ENCODE data around the gene DCTN2. TPM values are rescaled to one million over a fixed set of nuclear protein-coding genes. Genes with fewer than 3 reads are reported as not detected.
"Not testable (repeated sequence)": the region's sequence is repeated elsewhere in the genome, so short reads cannot be mapped to it uniquely, and the experiment has no call there.

DCTN2 gene
- total RNA-seq, 1 donor from 2014 or later: 95.0 TPM

DNA sequence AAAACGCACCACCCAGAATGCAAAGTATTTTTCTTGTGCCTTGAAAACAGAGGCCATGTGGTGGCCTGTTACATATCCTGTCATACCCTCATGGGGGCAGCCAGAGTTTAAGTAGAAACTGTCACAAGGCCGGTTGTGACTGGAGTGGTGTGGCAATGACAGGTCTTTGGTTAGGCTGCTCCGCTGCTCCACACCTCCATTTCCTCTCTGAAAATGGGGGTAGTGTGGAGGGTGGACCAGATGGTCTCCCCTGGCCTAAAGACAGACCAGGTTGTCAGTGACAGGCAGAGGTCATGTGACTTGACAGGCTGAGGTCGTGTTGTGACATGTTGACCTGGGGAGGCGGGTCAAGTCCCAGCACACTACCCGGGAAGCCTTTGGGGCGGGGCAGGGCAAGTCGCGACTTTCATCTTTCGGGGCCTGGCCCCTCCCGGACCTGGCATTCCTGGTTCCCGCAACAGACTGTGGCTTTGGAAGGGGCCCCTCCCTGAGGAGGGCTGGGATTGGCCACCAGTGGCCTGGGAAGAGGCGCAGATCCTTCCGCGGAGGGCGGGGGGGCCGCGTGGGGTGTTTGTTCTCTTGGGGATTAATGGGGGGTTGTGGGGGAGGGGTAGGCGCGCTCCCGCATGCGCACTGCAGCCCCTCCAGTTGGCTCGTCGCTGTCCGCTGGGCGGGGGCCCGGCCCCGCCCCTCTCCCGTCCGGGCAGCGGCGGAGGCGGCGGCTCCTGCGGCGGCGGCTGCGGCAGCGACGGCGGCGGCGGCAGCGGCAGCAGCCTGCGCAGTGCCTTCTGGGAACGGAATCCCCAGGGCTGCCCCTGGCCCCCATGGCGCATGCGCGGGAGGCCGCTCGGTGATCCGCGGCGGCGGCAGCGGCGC is 24.7 kb downstream of the DCTN2 start, which contains the start of gene MBD6:
TSS of gene MBD6 (plus strand) at position 814 of the 876 bp plus-strand sequence. CDS start 1,480 bp downstream, outside the sequence.
- DNase-seq (peak; percentile 95), ATAC-seq (ENCODE audit: poor library complexity) (peak; percentile 57)
- intact Hi-C loops (cut with DNase I): no loop called here

DNA sequence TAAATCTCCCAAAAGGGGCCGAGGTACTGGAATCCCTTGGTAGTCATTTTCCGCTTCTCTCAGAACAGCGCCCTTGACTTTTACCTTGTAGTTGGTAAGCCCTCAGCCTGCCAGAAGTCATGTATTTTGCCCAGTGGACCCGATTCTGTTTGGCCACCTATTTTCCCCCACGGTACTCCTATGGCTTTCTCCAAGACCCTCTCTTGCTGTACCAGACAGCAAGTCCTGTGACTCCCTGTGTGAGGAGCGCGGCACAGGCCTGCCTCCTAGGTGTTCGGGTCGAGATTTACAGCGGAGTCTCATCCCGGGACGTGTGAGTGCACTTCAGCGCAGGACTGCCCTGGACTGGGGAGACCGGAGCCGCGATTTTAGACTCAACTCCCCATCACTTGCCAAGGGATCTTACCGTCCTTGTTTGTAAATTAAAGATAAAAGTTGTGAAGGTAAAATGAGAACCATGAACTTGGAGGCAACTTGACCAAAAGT is 25.4 kb downstream of the DCTN2 start:
- DNase-seq: peak; percentile 58
- intact Hi-C loops (cut with DNase I): no loop called here

DNA sequence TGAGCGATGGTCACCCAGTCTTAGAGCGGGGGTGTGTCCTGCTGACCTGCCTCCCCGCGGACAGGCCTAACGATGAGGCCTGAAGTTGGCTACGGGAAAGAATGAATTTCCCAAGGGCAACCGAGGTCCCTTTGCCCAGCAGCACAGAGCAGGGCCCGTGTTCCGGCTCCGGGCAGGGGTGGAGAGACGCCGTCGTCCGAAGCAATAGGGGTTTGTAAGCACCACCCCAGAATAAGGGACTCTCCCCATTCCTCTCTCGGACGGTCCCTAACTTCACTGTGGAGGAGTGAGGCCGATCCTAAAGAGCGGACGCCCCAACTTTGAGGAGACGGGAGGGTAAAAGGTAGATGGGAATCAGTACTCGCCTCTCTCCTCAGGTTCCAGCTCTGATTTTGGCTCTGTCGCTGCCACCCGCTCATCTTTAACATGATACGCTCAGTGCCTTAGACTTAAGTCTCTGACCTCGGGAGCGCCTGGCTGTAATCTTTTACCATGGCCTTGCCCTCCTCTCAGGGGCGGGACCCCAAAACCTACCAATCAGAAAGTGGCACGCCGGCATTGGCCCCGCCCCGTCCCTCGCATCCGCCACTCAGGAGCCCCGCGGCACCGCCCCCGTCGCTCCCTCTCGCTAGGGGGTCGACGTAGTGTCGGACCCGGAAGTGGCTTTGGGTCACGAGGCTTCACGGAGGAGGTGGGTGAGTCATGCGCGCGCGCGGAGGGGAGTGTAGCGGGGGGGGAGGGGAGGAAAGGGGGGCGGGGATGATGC is 26.8 kb downstream of the DCTN2 start, which contains the start of gene DDIT3:
TSS of gene DDIT3 (minus strand) at position 462 of the 766 bp plus-strand sequence. CDS start 3,108 bp downstream, outside the sequence.
- intact Hi-C loops (cut with DNase I): no loop called here
- peak; percentile 84 for ATAC-seq (ENCODE audit: poor library complexity)
- DNase-seq: peak; percentile 100

More for the DNA sequence above, 25.4 kb downstream of the DCTN2 start:
- ATAC-seq (ENCODE audit: poor library complexity): no peak

DNA sequence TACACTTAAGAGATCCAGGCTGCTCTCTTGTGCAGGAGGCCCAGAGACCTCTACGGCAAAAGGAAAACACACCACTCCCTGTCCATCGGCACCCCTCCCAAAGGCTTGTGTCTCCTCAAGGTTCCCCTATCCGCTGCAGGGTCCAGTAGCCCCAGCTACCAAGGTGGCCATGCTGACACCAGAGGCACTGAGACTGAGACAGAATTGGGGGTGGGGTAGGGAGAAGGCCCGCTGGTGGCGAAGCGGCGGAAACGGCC is 27.3 kb downstream of the DCTN2 start:
- DNase-seq: no peak
- intact Hi-C loops (cut with DNase I): no loop called here
- no peak for ATAC-seq (ENCODE audit: poor library complexity)

DNA sequence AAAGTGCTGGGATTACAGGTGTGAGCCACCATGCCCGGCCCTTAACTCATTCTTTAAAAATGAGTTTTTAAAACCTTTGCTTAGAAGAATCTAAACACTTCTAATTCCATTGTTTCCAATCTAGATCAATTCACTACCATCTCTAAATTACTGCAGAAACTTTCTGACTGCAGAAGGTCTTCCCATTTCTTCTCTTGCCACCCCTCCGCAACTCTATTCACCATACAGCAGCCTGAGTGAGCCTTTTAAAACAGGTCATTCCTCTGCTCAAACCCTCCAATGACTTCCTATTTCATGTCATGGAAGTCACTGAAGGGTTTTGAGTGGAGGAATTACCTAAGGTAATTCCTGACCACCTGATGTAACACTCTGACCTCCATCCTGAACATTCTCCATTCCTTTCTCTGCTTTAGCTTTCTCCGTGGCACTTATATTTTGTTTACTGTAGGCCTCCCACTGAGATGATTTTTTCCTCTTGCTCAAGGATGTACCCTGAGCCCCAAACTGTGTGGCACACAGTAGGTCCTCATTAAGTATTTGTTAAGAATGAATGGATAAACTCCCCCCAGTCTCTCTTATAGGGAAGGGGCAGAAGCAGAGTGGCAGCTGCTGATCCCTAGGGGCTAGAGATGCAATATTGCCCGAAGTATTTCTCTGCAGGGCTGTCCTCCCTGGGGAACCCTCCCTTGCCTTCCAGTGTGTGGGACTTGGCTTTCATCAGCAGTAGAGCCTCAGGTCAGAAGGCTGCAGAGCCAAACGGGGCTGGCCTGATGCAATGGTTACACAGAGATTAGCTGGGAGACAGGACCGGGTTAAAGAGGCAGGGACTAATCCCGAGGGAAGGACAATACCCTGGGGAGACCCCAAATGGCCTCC is 27.8 kb downstream of the DCTN2 start:
- DNase-seq (peak; percentile 64), ATAC-seq (ENCODE audit: poor library complexity) (no peak)
- intact Hi-C loops (cut with DNase I): no loop called here

DNA sequence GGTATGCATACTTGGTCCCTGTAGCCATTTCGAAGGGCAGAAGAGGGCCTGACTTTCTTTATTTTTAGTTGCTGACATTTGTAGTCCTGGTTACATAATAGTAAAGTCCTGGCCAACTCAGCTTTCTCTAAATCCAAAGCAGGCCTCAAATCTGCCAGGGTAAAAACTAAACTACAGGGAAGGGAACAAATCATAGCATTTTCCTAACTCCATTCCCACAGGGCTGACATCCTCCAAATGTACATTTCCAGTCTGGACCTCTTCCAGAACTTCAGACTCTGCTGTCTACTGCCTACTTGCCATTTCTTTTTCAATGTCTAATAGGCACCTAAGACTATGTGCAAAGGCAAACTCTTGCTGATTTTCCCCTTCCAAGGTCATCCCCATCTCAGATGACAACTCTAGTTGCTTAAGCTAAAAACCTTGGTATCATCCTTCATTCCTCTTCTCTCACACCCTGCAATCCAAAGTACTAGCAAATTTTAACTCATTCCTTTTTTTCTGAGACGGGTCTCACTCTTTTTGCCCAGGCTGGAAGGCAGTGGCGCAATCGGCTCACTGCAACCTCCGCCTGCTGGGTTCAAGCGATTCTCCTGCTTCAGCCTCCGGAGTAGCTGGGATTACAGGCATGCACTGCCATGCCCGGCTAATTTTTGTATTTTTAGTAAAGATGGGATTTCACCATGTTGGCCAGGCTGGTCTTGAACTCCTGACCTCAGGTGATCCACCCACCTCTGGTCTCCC is 28.6 kb downstream of the DCTN2 start:
- ATAC-seq (ENCODE audit: poor library complexity): no peak
- intact Hi-C loops (cut with DNase I): no loop called here
- no peak for DNase-seq

DNA sequence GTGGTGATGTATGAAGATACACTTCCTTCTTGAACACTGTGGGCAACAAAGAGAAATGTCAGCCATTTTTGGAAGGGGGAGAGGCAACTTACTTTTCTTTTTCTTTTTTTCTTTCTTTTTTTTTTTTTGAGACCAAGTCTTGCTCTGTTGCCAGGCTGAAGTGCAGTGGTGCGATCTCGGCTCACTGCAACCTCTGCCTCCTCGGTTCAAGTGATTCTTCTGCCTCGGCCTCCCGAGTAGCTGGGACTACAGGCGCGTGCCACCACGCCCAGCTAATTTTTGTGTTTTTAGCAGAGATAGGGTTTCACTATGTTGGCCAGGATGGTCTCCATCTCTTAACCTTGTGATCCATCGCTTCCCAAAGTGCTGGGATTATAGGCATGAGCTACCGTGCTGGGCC is 29.3 kb downstream of the DCTN2 start:
- intact Hi-C loops (cut with DNase I); DNase-seq; ATAC-seq (ENCODE audit: poor library complexity): not testable (repeated sequence)

DNA sequence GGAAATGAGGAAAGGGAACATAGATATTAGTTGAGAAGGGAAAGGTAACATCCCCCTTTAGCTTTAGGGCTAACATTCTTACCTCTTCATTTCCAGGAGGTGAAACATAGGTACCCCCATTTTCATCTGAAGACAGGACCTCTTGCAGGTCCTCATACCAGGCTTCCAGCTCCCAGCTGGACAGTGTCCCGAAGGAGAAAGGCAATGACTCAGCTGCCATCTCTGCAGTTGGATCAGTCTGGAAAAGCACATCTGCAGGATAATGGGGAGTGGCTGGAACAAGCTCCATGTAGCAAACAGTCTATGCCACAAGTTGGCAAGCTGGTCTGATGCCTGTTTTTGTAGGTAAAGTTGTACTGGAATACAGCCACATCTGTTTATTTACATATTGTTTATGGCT is 29.8 kb downstream of the DCTN2 start:
- no peak for DNase-seq
- ATAC-seq (ENCODE audit: poor library complexity): no peak
- intact Hi-C loops (cut with DNase I): no loop called here

DNA sequence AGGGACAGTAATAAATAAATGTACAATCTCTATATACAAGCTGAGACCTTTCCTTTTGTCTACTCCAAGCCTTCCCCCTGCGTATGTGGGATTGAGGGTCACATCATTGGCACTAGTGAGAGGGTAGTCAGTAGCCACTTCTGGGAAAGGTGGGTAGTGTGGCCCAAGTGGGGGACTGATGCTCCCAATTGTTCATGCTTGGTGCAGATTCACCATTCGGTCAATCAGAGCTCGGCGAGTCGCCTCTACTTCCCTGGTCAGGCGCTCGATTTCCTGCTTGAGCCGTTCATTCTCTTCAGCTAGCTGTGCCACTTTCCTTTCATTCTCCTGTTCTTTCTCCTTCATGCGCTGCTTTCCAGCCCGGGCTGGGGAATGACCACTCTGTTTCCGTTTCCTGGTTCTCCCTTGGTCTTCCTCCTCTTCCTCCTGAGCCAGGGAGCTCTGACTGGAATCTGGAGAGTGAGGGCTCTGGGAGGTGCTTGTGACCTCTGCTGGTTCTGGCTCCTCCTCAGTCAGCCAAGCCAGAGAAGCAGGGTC is 30.3 kb downstream of the DCTN2 start:
- ATAC-seq (ENCODE audit: poor library complexity) (no peak), DNase-seq (no peak)
- intact Hi-C loops (cut with DNase I): no loop called here

DNA sequence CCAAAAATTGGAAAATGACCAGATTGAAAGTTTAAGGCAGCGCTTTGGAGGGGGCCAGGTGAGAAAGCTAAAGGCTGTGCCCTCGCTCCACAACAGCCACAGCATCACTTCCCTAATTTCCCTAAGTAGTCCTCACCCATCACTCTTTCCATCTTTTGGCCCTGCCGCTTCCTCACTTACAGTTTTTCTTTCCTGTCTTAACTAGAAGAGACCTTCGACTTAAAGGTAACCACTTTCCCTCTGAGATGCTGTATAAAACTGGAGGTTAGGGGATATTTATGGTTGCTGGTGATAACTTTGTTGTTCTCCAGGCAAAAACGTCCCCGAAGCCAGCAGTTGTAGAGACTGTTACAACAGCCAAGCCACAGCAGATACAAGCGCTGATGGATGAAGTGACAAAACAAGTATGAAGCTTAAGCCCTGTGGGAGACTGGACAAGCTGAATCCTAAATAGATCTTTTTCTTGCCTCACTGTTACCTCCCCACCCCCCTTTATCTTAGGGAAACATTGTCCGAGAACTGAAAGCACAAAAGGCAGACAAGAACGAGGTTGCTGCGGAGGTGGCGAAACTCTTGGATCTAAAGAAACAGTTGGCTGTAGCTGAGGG is 31.0 kb downstream of the DCTN2 start:
- ATAC-seq (ENCODE audit: poor library complexity): no peak
- intact Hi-C loops (cut with DNase I): no loop called here
- DNase-seq: no peak

DNA sequence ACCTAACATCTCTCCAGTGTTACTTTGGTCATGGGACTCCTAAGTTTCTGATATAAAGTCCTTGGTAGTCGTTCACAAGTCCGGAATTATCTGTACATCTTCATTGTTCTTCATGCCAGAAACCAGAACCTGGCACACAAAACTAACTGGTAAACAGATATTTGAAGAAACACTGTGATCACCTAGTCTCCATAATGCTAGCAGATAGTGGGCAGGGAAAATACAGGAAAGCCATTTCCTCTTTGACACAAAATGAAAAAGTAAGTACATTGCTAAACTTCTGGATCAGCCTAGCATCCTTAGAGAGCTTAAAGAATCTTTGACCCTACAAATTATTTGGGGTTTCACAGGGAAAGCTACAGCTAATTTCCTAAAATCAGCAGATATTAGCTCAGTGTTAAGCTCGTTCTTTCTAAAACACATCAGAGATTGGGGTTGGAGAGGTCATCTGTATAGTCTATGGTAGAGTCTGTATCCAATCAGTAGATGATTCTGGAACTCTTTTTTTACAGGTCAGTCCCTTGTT is 31.5 kb downstream of the DCTN2 start:
- ATAC-seq (ENCODE audit: poor library complexity): no peak
- intact Hi-C loops (cut with DNase I): no loop called here
- DNase-seq: no peak

DNA sequence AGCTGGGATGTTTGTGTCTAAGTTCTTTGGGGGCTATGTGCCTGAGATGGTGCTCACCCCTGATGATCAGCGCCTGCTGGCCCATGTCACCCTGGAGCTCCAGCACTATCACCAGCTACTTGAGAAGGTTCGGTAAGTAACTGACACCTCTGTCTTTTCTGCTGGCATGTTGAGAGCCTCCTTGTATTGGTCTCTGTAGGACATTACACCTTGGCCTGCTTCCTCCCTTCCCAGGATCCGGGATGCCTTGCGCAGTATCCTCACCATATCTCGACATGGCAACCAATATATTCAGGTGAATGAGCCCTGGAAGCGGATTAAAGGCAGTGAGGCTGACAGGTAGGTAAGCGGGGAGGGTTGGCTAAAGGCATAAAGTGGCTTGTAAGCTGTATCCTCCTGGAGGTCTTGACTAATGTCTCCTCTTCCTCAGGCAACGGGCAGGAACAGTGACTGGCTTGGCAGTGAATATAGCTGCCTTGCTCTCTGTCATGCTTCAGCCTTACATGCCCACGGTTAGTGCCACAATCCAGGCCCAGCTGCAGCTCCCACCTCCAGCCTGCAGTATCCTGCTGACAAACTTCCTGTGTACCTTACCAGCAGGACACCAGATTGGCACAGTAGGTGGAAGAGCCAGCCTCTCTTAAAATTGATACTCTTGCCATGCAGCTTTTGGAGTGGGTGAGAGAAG is 32.1 kb downstream of the DCTN2 start:
- no peak for ATAC-seq (ENCODE audit: poor library complexity)
- no peak for DNase-seq
- intact Hi-C loops (cut with DNase I): no loop called here

DNA sequence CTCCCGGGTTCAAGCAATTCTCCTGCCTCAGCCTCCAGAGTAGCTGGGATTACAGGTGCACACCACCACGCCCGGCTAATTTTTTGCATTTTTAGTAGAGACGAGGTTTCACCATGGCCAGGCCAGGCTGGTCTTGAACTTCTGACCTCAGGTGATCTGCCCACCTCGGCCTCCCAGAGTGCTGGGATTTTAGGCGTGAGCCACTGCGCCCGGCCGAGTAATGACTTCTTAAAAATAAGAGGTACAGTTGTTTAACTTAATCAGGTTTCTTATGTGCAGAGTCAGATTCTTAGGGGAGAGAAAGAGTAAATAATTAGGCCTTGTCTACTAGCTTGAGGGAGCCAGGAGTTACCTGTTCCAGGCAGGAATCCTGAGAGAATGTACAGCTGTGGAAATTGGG is 32.7 kb downstream of the DCTN2 start:
- intact Hi-C loops (cut with DNase I); DNase-seq; ATAC-seq (ENCODE audit: poor library complexity): not testable (repeated sequence)

DNA sequence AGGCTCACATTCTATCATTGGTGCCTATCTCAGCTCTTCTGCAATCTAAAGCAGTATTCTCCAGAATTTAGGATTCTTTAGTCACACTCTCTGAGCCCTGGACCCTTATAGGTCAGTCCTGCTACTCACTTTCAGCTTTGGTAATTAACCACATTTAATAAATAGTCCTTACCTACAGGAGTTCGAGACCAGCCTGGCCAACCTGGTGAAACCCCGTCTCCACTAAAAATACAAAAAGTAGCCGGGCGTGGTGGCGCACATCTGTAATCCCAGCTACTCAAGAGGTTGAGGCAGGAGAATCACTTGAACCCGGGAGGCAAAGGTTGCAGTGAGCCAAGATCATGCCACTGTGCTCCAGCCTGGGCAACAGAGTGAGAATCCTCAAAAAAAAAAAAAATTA is 33.3 kb downstream of the DCTN2 start:
- DNase-seq; ATAC-seq (ENCODE audit: poor library complexity); intact Hi-C loops (cut with DNase I): not testable (repeated sequence)

DNA sequence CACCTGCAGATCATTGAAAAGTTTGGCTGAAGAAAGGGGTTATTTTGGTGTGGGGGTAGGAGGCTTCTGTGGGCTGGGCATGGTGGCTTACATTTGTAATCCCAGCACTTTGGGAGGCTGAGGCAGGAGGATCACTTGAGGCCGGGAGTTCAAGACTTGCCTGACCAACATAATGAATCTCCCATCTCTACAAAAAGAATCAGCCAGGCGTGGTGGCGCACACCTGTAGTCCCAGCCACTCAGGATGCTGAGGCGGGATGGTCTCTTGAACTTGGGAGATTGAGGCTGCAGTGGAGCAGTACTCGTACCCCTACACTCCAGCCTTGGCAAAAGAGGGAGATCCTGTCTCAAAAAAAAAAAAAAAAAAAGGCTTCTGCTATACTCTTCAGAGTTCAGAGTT is 33.7 kb downstream of the DCTN2 start:
- intact Hi-C loops (cut with DNase I): no loop called here
- DNase-seq: no peak
- ATAC-seq (ENCODE audit: poor library complexity): no peak

DNA sequence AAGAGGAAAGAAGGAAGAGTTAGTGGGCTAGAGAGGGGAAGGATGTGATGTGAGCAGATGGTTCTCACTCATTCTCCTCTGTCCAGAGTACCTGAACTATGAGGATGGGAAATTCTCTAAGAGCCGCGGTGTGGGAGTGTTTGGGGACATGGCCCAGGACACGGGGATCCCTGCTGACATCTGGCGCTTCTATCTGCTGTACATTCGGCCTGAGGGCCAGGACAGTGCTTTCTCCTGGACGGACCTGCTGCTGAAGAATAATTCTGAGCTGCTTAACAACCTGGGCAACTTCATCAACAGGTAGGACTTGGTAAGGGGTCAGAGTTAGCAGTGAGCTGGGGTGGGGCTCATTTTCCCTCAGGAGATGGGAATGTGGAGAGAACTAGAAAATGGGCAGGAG is 34.3 kb downstream of the DCTN2 start:
- intact Hi-C loops (cut with DNase I): no loop called here
- no peak for DNase-seq
- ATAC-seq (ENCODE audit: poor library complexity): no peak

Data from Right ventricle myocardium superior (tissue), 1 donor.